Non-pigmented ciliary epithelial cell (primary cell): Measurements from ENCODE around the gene FCN2.
"Not testable (repeated sequence)": the region's sequence is repeated elsewhere in the genome, so short reads cannot be mapped to it uniquely, and the experiment has no call there.

Source experiments
- DNase-seq: peaks from one replicate; pipeline ENCODE4 v3.0.0-alpha.2; 2010; ENCODE audit warnings: low read depth

Gene FCN2

DNA sequence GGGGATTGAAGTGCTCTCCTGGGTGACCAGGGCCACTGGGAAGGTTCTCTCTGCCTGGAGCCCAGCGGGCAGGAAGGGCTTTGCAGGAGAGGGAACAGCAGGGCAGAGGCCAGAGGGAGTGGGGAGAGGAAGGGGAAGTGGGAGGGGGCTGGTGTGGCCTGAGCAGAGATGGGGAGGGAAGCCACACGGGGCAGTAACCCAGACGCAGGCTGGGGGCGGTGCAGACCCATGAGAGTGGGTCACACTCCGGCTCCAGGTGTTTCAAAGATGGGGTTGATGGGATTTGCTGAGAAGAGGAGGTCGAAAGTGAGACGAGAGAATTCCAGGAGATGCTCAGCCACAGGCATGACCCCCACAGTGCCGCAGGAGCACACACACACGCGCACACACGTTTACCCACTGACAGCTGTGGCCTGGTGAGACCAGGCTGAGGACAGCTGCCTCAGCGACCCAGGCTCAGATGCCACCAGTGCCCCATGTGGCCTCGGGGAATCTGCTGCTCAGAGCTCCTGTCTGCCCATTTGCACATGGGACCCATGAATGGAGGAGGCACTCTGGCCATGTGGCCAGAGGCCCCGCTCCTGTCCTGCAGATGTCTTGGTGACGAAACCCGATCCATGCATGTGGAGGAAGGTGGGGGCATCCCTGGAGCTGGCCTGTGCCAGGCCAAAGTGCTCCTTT lies 32.7 kb upstream of the FCN2 start:
- DNase-seq, result no peak

DNA sequence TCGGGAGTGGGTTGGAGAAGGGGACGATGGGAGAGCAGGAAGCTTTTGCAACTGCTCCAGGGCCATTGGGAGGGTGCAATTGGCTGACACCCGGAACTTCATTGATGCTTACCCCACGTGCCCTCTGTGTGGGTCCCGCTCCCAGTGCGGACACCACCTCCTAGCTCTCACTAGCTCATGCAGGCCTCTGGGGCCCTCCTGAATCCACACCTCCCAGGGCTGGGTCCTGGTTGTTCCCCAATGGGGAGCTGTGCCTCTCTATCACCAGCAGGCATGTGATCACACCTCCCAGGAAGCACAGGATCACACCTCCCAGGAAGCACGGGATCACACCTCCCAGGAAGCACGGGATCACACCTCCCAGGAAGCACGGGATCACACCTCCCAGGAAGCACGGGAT lies 32.1 kb upstream of the FCN2 start:
- no peak for DNase-seq

DNA sequence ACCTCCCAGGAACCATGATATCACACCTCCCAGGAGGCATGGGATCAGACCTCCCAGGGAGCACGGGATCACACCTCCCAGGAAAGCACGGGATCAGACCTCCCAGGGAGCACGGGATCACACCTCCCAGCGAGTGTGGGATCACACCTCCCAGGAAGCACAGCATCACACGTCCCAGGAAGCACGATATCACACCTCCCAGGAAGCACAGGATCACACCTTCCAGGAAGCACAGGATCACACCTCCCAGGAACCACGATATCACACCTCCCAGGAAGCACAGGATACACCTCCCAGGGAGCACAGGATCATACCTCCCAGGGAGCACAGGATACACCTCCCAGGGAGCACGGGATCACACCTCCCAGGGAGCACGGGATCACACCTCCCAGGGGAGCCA lies 30.0 kb upstream of the FCN2 start:
- DNase-seq, result no peak

GRCh38 chr9:134851020-134851419 lies 29.6 kb upstream of the FCN2 start:
- no peak for DNase-seq

- DNase-seq, result no peak
These were observed 27.5 kb upstream of the FCN2 start for GRCh38 chr9:134852906-134853654.

- DNase-seq, result no peak
These were observed 26.7 kb upstream of the FCN2 start for GRCh38 chr9:134853893-134854292.

- DNase-seq, result no peak
These were observed 26.0 kb upstream of the FCN2 start for GRCh38 chr9:134854541-134854981.

- DNase-seq, result no peak
These were observed 25.2 kb upstream of the FCN2 start for GRCh38 chr9:134855231-134855899.

DNA sequence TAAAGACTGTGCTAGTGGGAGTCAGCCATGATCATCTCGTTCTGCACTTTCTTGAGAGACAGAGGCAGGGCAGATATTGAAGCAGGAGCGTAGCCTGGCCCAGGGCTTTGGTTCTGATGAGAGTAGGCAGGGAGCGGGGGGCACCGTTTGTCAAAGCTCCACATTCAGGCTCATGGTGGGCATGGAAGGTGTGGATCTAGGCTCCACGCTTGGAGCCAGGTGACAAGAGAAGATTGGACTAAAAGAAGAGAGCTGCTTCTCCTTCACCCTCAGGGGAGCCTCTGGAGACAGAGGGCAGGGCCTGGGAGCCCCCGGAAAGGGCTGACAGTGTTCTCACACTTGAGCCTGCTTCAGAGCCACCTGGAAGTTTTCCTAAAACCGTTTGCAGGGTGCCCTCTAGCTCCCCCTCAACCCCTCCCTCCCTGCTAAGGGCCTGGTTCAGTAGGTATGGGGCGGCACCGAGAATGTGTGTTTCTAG lies 24.7 kb upstream of the FCN2 start:
- no peak for DNase-seq

- not testable (repeated sequence) for DNase-seq
These were observed 23.2 kb upstream of the FCN2 start for GRCh38 chr9:134857451-134857850.

GRCh38 chr9:134858051-134858841 lies 22.4 kb upstream of the FCN2 start:
- DNase-seq, result no peak

GRCh38 chr9:134860510-134860909 lies 20.1 kb upstream of the FCN2 start:
- DNase-seq, result no peak

GRCh38 chr9:134861595-134862334 lies 18.8 kb upstream of the FCN2 start:
- no peak for DNase-seq

GRCh38 chr9:134863306-134863902 lies 17.2 kb upstream of the FCN2 start:
- DNase-seq, result no peak

- no peak for DNase-seq
These were observed 16.4 kb upstream of the FCN2 start for GRCh38 chr9:134863941-134864820.

- DNase-seq, result no peak
These were observed 15.8 kb upstream of the FCN2 start for GRCh38 chr9:134864821-134865190.

GRCh38 chr9:134867917-134868750 lies 12.5 kb upstream of the FCN2 start:
- DNase-seq, result no peak

DNA sequence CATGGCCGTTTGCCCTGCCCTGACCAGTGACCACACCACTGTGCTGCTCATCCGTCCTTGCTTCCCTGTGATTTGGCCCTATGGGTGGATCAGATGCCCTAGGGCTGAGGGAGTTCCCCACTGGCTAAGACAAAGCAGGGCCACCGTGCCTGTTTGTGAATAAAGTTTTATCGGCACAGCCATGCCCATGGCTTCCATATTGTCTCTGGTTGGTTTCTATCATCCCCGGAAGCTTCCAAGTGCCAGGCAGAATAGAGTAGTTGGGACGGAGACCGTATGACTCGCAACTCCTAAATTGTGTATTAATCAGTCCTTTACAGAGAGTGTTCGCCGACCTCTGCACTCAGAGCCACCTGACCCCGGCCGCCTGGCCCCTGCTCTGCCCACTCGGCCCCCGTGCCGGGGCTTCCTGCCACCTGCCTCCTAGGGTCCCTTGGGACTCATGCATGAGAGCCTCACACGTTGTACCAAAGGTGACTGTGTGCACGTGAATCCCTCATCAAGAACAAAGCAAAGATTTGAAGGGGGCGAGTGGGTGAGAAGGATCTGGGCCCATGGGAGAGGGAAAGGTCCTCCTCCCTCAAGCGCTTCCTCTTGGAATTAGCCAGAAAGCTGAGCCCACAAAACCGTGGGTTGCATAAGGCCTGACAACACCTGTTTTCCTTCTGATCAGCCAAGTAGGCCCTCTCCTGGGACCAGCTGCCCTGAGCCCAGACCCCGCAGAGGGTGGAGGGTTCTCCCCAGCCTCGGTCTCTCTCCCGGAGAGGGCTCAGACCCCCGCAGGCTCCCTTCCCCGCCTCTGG lies 11.7 kb upstream of the FCN2 start:
- DNase-seq, result no peak
